PC-3 (cell line): ENCODE results near the gene PVALEF.

Experiments used
- CTCF ChIP-seq: fragments of 300-600 bp; sonication (generic); conservative IDR thresholded peaks from 2 replicates; pipeline ENCODE4 v1.5.1; 2017; ENCODE audit warnings: antibody characterized with exemption, low read depth, mild to moderate bottlenecking, low read length
- EZH2 ChIP-seq: fragments of 300-600 bp; sonication (generic); IDR thresholded peaks from one replicate; pipeline ENCODE4 v1.6.1; 2017; ENCODE audit warnings: antibody characterized with exemption, mild to moderate bottlenecking, low read length; ENCODE audit not compliant: unreplicated experiment
- EZH2phosphoT487 ChIP-seq: fragments of 300-600 bp; sonication (generic); IDR thresholded peaks from 2 replicates; pipeline ENCODE4 v1.6.1; 2018; ENCODE audit warnings: mild to moderate bottlenecking, antibody characterized with exemption, low read length, borderline replicate concordance

- no peak for TF ChIP-seq CTCF
- no peak for TF ChIP-seq EZH2
- no peak for TF ChIP-seq EZH2phosphoT487
These were observed 33.7 kb upstream of the PVALEF start for GRCh38 chr17:81131486-81132196.
